HG03135 (cell line): ENCODE measurements around the gene PRSS38.

ENCODE experiments used
- ATAC-seq: cut with Tn5 transposase; IDR thresholded peaks from one replicate; pipeline ENCODE4 v1.9.1; 2021; ENCODE audit warnings: mild to moderate bottlenecking, moderate library complexity; ENCODE audit not compliant: unreplicated experiment

The PRSS38 gene

DNA sequence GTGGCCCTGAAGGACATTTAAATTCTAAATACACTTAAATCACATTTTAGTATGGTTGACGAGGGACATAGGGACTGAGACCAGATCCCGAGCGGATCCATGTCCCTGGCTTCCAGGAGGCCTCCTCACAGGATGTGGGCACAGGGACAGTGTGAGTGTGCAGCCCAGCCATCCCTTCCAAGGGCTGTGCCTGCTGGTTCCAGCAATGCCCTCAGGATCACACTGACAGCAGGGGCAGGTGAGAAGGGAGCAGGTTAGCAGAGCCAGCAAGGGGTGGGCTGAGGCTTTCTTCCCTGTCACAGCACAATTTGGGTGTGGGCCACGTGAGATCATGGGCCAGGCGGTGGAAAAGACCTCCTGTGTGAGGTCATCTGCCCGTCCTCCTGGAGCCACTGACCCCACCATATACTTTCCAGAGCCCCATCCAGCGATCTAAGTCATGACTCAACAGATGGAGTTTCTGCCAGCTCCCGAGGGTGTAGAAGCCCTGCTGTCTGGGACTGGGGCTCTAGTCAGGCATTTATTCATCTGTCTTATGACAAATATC is 37.0 kb upstream of the PRSS38 start:
- no peak for ATAC-seq

DNA sequence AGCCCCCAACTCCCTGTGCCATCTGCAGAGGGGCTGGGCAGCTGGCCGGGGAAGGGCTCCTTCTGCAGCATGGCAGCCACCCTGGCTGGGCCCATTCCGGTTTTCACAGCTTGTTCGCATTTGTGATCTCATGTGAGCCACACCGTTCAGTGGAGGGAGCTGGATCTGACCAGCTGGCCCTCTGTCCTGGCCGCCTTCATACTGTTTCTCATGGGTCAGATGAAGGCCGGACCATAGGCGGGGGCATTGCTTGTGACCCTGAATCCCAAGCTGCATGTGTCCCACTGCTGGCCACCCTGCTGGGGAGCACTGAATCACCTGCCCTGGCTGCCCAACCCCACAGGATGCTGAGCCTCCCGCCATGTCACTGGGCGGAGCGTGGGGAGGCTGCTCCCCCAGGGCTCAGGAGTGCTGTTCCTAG is 36.4 kb upstream of the PRSS38 start:
- ATAC-seq, result no peak

DNA sequence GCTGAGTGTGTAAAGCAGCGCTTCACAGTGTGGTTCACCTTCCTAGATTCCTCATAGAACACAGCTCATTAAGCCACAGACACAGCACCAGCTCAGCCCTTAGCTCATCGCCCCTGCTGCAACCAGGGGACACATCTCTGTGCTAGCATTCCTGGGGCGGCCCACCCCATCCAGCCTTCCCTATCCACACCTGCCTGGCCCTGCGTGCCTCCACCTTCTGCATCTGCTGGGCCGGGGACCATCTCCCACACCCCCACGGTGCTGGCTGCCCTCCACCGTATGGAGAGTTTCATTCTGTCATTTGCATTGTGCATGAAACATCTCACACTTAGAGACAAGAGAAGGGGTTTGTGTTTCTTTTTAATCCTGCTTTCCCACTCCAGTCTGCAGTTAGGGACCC is 35.8 kb upstream of the PRSS38 start:
- no peak for ATAC-seq

DNA sequence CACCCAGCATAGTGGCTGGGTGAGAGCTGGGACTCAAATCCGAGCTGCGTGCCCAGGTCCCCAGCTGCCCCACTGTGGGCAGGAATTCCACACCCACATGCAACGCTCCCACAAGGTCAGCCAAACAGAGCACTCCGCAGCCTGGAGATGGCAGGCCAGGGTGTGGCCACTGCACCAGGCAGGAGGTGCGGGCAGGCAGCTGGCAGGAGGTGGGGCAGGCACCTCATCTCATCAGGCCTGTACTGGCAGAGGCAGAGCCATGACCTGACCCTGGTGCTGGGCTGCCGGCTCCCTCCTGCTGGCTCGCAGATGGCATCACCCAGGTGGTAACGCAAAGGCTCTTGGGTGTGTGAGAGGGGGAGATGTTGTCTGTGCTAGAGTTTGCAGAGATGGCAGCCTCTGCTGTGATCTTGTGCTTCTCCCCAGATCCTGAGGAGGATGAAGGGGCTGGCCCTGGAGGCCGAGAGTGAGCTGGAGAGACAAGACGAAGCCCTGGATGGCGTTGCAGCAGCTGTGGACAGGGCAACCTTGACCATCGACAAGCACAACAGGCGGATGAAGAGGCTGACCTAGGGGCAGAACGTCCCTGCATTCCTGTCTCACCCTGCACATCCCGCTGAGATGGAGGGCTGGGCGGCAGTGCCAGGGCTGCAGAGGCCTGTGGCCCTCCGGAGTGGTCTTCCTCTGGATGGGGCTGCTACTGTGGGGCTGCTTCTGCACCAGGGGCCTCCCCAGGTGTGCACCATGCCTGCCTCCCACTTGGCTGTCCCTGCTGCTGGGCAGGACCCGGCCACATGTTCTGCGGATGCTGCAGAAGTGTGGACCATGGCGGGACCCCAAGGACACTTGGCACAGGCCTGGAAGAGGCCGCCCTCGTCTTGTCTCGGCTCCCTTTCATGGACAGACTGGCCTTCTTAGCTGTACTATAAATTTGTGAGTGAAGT is 35.1 kb upstream of the PRSS38 start:
- no peak for ATAC-seq

DNA sequence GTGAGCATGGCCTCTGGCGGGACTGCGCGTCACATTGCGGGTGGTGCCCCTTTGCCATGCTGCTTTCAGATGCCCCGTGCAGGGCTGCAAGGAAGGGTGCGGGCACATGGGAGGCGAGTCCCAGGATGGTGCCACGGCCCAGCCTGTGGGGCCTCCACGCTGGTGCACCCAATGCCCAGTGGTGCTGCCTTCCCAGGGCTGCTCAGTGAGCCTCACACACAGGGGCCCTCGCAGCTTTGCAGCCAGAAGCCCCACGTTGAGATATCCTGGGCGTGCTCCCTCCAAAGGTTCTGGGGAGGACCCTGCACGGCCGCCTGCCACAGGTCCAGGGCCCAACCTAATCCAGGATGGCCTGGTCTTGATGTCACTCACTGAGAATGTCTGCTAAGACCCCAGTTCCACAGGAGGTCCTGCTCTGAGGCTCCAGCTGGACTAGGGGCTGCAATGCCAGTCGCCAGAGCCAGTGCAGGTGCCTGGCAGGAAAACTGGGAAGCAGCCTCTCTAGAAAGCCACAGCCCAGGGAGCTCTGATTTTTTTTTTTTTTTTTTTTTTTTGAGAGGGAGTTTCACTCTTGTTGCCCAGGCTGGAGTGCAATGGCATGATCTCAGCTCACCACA is 34.1 kb upstream of the PRSS38 start:
- ATAC-seq, result no peak

- ATAC-seq, result no peak
Measured at GRCh38 chr1:227782226-227782625, 33.2 kb upstream of the PRSS38 start.

DNA sequence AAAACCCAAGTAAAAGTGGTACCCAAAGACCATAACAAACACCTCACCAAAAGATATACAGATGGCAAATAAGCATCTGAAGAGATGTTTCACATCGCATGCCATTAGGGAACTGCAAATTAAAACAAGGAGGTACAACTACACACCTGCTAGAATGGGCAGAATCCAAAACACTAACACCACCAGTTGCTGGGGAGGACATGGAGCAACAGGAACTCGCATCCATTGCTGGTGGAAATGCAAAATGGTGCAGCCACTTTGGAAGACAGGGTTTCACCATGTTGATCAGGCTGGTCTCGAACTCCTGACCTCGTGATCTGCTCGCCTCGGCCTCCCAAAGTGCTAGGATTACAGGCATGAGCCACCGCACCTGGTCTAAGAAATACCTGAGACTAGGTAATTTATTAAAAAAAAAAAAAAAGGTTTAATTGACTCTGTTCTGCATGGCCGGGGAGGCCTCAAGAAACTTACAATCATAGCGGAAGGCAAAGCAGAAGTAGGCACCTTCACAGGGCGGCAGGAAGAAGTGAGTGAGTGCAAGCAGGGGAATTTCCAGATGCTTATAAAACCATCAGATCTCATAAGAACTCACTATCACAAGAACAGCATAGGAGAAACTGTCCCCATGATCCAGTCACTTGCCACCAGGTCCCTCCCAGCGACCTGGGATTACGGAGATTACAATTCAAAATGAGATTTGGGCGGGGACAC is 30.2 kb upstream of the PRSS38 start:
- no peak for ATAC-seq

DNA sequence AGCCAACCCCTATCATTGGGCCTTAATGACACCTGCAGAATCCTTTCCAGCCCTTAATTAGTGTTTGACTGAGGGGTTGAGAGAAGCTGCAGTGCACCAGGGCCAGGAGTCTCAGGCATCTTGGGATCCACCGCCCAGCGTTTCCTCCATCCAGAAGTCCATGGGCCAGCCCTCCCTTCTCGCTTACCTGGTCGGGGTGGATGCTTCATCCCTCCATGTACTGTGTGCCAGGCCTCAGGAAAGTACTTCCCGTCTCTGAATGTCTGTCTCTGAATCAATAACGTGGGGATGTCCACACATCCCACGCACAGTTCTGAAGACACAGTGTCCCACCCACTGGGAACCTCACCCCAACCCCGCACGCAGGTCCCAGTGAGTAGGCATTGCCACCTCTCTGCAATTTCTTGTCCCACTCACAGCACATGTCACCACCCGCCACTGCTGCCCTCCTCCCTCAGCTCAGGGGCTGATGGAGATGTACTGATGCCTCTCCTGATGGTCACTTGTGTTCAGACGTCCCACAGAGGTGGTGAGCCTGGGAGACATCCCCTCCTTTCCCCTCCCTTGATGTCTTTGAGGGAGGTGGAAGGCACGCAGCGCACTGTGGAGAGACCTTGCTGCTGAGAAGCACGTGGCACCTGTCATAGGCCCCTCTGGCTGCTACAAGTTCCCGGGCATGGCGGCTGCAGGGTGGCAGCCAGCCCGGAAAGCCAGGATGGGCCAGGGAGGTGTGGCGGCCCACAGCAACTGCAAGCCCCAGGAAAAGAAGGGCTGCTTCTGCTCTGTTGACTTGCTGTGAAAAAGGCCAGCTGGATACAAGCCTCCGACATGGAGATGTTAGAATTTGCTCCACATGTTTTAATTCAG is 29.4 kb upstream of the PRSS38 start:
- ATAC-seq, result no peak

- ATAC-seq, result peak; percentile 5
Measured at GRCh38 chr1:227786673-227787512, 28.6 kb upstream of the PRSS38 start.

GRCh38 chr1:227787513-227788270 is 27.8 kb upstream of the PRSS38 start:
- peak; percentile 94 for ATAC-seq

DNA sequence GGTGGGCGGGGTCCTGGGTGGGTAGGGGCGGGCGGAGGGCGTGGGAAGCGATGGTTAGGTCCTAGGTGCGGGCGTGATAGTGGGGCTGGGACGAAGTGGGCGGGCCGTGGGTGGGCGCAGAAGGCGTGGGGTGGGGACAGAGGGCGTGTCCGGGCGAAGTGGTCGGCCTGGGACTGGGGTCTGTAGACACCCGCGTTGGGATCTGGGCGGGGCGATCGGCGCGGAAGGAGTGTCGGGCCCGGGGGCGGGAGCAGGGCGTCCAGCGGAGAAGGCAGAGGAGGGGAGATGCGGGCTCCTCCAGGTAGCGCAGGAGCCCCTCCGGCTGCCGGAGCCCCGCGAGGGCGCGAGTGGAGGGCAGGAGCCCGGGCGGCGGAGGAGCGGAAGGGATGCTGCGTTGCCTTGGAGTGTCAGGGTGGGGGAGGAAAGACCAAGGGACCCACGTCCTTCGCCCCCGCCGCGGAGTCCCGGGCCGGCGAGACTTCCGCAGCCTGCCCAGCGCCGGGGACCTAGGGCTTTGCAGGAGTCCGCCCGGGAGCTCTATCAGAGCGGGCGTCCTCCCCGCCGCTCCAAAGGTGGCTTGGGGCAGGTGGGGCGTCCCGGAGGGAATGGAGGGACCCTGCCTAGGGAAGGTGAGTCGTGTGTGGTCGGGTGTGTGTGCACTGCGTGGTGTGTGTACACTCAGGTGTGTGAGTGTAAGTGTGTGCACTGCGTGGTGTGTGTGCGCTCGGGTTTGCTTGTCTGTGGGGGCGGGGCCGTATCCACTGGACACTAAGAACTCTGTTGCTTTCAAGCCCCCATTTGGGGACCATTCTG is 27.0 kb upstream of the PRSS38 start:
- ATAC-seq, result peak; percentile 41

GRCh38 chr1:227789084-227790033 is 26.1 kb upstream of the PRSS38 start:
- no peak for ATAC-seq

DNA sequence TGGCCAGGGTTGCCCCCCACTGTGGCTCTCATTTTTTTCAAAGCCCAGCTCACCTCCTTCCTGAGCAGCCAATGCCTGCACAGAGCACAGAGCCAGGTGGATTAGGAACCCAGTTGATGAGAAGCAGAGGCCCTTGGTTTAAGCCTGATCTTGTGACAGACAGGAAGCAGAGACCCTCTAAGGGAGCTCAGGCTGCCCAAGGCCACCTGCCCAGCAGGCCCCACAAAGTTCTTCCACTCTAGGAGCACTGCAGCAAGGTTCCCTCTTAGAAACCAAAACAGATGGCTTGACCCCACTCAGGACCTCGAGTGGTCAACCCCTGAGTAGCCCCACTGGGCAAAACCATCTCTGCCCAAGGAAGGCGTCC is 25.5 kb upstream of the PRSS38 start:
- no peak for ATAC-seq

GRCh38 chr1:227790868-227791267 is 24.6 kb upstream of the PRSS38 start:
- ATAC-seq, result no peak

- no peak for ATAC-seq
Measured at GRCh38 chr1:227791425-227792143, 23.9 kb upstream of the PRSS38 start.
